HG02943 (cell line): ENCODE data around the gene TAS1R2.

ENCODE experiments used
- ATAC-seq: cut with Tn5 transposase; IDR thresholded peaks from one replicate; pipeline ENCODE4 v1.9.1; 2021; ENCODE audit warnings: mild to moderate bottlenecking, low read depth, moderate library complexity; ENCODE audit not compliant: unreplicated experiment

Gene TAS1R2

DNA sequence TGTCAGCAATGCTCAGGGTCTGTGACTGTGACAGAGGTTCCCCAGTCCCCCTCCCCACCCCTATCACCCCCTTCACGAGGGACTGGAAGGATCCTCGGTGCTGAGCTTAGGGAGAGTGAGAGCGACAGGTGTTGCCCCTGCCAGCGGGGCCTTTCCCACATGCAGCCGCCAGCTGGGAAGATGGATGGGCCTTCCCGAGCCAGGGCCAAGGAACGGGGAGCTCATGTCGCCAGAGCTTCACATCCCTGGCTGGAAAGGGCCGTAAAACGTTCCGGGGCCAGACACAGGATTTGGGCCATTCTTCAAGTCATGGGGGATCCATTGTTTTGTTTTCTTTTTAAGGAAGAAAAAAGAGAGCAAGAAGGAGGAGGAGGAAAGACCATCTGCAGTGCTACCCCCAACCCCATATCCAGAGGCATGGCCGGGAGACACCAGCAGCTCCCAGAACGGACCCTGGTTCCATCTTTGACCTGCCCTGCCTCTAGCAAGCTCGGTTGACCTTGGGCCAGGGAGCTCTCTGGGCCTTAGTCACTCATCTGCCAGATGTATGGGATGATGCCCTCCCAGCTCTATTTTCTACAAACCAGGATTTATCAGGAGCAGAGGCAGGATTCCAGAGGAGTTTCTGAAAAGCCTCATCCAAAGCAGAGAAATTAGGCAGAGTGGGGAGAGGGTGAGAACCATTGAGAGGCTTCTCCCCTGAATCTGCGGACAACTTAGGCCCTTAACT, 54.1 kb downstream of the TAS1R2 start:
- ATAC-seq, result no peak

DNA sequence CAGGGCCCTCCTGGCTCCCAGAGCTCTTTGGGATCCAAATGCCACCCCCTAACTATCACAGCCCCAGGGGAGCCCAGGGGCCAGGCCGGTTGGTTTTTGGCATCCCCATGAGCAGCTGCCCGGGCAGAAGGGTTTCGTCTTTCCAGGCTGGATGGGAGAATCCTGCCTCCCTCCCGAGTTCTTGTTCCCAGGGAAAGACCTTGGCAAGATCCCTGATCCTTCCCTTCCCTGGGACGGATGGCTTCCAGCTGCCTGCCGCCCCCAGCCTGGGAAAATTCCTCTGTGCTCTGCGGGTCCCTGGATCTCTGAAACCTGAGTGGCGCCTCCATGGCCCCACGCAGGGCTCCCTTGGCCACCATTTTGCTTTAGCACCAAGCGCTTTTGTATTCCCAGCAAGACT, 55.6 kb downstream of the TAS1R2 start:
- ATAC-seq, result no peak

DNA sequence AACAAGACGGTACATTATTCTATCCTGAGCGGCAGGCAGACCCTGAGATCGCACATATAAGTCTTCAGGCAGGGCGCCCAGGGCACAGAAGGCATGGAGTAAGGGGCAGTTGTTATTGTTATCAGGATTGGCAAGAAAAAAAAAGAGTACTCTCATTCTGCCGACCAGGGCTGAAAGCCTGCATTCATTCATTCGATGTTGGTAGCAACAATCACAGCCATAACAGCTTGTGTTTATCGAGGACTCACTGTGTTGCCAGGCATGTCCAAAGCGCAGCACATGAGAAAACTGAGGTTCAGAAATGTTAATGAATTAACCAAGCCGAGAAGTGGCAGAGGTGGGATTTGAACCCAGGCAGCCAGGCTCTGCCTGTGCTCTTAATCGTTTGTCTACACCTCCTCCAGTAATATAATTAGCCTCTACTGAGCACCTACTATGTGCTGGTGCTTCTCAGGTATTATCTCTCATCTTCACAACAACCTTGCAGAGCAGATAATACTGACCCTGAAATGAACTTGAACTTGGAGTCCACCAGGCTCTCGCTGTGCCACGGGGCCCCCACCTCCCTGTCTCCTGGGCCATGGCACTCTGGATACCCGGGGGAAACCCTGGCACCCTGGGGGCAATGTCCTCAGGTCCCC, 56.2 kb downstream of the TAS1R2 start:
- ATAC-seq, result no peak

DNA sequence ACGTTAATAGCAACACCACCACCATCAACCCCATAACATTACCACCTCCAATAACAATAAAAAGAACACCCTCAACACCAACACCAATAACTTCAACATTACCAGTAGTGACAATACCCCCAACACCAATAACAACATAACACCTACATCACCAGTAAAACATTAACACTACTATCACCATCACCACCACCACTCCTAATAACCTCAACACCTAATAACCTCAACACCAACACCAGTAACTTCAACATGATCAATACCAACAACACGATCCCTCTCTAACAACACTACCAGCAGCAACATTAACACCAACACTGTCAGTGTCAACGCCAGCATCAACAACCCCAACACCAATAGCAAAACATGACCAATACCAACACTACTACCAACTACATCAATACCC, 57.2 kb downstream of the TAS1R2 start:
- ATAC-seq, result no peak

DNA sequence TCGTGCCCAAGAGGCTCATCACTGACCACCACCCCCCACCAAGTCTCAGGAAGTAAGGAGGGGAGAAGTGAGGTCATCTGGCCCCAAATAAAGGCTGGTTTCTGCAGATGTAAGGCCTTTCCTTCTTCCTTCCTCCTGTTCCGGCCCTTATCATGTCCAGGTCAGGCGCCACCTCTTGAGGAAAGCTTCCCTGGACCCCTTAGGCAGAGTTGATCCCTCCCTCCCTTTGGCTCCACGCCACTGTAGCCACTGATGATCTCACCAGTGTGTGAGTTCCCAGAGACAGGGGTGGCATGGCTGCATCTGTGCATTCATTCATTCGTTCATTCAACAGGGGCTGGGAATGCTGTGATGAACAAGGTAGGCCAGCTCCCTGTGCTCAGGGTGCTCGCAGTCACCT, 59.2 kb downstream of the TAS1R2 start:
- no peak for ATAC-seq

DNA sequence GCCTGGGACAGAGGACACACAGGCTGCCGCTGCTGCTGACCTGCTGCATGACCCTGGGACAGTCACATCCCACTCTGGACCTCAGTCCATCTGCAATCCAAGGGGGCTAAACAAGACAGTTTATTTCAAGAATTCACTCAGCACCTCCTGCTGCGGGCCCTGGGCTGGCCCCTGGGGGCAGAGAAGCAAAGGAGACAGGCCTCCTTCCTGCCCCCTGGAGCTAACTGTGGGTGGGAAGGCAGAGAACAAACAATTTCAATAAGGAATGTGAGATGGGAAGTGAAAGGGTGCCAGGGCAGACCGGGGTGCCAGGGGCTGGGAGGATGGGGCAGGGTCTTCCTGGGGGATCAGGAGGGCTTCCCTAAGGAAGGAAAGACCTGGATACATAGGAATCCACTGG, 60.0 kb downstream of the TAS1R2 start:
- ATAC-seq, result no peak

DNA sequence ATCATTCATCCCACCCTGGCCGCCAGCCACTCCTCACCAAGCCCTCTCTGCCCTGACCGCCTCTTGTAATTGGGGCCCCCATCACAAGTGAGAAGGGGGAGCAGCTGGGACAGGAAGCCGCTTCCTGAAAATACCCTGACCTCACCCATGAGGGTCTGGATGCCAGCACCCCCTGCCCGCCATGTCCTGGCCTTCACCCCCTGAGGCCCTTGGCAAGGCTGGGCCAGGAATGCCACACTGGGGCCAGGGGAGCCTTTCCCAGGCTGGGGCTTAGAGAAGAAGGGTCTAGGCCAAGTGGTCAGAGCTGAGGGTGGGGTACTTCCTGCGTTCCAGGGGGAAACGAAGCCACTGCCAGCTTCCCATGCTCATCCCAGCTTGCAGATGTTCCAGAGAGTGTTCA, 60.5 kb downstream of the TAS1R2 start:
- no peak for ATAC-seq

DNA sequence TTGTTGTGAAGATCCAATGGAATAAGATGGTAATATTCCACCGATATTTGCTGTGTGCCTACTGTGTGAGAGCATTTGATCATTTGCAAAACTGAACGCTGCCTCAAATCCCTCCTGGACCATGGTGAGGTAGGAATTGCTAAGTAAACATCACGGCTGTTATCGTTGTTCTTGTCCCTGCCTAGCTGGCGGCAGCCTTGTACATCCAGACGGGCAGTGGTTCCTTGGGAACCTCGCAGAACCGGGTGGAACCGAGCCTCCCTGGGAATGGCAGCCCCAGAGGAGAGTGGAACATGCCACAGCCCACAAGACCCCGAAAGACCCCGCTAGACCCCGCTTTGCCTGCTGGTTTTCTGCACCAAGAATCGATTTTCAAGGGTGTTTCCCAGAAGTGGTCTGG, 60.9 kb downstream of the TAS1R2 start:
- no peak for ATAC-seq

DNA sequence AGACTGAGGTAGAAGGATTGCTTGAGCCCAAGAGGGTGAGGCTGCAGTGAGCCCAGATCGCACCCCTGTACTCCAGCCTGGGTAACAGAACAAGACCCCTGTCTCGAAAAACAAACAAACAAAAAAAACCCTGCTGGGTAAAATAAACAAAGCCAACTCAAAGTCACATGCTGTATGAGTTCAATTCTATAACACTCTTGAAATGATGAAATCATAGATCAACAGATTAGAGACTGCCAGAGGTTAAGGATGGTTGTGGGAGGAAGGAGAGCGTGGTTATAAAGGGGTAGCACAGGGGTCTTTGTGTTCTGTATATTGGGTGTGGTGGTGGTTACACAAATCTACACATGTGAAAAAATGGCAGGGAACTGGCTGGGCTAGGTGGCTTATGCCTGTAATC, 62.5 kb downstream of the TAS1R2 start:
- no peak for ATAC-seq

DNA sequence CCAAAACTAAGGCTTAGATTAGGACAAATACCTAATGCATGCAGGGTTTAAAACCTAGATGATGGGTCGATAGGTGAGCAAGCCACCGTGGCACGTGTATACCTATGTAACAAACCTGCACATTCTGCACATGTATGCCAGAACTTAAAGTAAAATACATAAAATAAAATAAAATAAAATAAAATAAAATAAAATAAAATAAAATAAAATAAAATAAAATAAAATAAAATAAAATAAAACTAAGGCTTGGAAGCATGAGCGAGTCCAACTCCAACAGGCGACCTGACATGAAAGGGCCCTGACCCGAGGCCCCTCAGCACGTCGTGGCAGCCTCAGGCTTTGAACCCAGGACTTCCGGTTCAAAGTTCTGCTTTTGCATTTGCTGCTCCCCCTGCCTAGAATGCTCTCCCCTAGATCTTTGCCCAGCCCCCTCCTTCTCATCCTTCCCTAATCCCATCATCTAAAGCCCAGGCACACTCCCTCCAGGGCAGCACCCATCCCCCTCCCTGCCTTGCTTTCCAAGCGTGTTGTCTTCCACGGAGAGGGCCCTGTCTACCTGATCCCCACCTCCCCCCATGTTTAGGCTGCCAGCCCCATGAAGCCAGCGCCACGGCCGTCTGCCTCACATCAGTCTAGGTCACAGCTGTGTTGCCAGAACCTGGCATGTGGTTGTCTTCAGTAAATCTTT, 64.3 kb downstream of the TAS1R2 start:
- no peak for ATAC-seq

DNA sequence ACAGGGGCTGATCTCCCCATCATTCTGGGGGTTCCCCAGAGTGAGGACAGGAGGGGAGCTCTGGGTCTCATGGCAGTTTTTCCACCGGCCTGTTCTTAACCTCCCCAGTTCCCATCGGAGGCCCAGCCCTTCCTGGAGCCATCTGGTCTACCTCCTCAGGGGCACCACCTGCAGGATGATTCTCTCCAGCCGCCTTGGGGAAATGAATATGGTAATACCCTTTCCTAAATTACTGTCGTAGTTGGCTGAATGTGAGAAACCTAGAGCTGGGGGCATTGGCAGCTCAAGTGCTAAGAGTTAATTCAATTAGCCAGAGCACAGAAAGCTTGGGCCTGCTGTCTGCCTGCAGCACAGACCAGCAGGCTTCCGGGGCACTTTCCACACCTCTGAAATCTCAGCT, 64.9 kb downstream of the TAS1R2 start:
- ATAC-seq, result no peak

DNA sequence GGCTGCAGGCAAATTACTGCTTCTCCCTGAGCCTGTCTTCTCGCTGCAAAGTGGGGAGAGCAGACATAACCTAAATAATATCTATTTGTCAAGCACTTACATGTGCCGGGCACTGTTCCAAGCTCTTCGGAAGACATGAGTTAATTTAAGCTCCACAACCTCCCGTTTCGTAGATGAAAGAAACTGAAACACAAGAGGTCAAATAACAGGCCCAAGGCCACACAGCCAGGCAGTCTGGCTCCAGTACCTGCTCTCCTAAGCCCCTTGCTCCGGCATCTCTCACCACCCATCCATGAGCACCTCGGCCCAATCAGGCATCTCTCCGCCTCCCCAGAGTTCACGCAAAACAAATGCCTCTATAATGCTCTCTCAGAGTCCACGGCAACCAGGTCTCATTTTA, 65.4 kb downstream of the TAS1R2 start:
- no peak for ATAC-seq

DNA sequence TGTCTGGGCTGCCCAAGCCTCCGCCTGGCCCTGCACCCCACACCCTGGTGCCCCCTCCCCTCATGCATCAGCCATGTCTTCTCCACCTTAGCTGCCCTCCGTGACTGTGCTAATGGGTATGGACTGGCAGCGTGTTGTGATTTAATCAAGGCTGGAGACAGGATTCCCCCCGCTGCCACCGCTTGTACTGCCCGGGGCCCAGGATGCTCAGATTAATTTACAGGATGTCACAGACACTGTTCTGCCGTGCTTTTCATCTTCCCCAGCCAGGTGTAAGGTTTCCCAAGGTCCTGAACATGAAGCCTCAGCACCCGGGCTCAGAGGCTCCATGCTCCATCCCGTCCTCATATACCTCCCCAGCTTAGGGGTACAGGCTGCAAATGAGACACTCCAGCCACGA, 66.3 kb downstream of the TAS1R2 start:
- ATAC-seq, result no peak

DNA sequence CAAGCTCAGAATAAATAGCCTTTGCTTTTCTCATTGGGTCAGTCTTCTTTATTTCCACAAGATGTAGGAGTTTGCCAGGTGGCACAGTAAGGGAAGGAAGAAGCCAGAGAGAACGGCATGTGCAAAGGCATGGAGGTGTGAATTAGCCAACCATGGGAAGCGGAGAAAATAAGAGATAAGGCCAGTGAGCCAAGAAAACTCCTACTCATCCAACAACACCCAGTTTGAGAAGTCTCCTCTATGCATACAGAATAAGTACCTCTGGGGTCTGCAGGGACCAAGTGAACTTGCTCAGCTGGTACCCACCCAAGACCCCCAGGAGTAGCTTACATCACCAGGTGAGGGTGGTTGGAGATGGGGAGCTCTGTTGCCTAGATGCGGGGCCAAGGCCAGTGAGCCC, 66.7 kb downstream of the TAS1R2 start:
- no peak for ATAC-seq
